GM18499 (cell line): ENCODE results near the gene CNTRL.

Experiments
- ATAC-seq: cut with Tn5 transposase; IDR thresholded peaks from one replicate; pipeline ENCODE4 v1.9.1; 2021; ENCODE audit warnings: moderate number of reproducible peaks; ENCODE audit not compliant: insufficient read depth, unreplicated experiment

Gene CNTRL

DNA sequence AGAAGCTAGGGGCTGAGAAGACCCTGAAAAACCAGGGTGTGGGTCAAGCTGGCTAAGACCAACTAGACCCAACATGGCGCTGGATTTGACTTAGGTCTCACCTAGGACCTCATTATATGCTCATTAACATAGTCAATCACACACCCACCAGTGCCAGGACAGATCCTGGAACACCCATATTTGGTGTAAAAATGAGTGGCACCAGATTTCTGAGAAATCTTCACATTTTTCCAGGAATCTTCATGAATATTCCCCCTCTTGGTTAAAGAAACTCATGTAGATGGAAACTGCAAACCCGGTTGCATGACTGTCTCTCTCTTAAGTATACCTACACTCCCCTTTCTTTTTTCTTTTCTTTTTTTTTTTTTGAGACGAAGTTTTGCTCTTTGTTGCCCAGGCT, 144.8 kb downstream of the CNTRL start:
- no peak for ATAC-seq

DNA sequence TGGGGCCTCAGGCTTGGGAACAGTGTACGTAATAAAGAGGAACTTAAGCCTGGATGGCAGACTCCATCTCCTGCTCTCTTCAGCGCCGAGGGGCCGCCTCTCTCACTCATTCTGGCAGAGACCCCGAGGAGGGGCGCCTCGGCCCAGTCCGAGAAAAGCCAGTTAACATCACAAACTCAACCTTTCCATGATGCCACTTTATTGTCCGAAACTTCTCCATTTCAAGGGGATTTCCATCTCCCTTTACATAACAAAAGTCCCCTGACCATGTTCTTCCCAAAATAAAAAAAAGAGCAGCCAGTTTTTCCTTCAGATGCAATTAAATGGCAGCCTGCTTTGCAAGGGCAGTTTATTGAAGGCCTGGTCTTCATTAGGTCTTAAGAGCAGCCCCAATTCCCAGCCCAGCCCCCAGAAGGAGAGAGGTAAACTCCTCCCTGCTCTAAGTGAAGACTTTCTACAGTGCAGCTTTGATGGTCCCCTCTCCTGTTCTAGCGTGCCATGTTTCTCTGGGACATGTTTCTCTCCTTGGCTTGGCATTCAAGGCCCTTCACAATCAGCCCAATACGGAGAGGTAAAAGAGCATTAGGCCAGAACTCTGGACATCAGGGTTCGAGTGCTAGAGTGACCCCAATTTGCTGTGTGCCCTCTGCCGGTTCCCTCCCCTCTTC, 146.4 kb downstream of the CNTRL start:
- ATAC-seq = no peak

DNA sequence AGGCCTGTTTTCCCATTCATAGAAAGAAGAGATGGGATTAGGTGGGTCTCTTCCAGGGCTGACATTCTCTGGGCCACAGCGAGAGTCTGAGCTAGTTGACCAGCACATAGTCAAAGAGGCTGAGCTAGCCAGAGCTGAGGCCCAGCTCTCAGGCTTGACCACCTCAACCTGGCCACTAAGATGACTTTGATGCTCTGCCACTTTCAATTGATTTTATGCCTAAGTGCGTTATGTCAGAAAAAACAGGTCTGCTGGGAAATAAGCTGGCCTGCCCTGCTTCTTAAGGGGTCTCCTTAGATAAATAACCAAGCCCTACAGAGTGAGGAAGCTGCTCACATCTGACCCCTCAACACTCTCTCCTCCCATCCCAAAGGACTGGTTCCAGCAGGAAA, 146.9 kb downstream of the CNTRL start:
- ATAC-seq = no peak

DNA sequence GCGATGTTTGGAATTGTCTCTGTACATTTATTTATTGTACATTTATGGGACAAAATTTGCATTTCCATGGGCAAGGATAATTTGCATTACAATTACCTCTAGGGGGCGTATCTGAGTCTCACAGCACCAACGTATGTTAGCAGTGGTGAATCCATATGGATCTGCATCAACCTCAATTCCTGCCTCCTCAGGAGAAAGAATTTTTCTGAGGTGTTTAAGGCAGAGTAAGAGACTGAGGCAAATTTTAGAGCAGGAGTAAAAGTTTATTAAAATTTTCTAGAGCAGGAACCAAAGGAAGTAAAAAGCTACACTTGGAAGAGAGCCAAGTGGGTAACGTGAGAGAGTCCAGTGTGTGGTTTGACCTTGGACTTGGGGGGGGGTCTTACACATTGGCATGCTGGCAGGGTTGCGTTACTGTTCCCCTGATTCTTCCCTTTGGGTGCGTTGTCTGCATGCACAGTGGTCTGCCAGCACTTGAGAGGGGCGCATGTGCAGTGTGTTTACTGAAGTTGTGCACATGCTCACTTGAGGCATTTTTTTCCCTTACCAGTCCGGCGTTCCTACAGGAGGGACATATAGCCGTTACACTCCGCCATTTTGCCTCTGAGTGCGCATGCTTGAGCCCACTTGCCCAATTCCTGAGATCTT, 147.9 kb downstream of the CNTRL start:
- no peak for ATAC-seq

DNA sequence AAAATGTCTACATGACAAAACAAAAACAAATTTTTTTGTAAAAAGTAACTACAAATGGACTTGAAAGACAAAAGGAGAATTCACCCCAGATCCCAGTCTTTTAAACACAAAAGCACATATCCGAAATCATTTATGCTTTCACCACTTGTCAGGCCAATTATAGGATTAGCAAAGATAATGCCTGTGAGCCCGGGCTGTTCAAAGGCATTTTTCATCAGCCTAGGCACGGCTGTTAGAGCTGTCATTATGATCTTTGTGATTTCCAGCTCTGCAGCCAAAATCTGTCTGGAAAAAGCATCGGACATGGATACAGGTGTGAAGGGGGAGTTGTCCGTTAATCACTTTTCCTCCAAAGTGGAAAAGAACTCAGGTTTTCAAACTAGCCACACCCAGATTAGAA, 150.5 kb downstream of the CNTRL start:
- ATAC-seq = no peak

DNA sequence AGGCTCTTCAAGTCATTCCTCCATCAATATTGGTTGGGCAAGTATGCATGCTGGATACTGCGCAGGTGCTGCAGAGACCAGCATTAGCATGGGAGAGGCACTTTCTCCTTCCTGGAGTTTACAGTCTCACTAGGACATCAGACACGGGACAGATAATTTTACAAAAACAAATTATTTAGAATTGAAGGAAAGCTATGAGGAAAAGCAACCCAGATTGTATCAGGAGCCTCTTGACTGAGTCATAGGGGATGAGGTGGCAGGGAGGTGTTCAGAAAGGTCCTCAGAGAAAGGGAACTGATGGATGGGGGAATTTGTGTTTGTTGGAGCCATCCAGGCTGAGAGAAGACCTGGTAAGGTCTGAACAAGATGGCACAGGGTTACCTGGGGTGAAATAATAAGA, 151.4 kb downstream of the CNTRL start:
- ATAC-seq = no peak
